Trophoblast cell (in vitro differentiated cells and primary cell): ENCODE data around the gene IP6K1.
"Not testable (repeated sequence)": the region's sequence is repeated elsewhere in the genome, so short reads cannot be mapped to it uniquely, and the experiment has no call there.

Experiments
- DNase-seq, 2 donors: peaks; one replicate each; pipeline ENCODE4 v3.0.0-alpha.2; 2016
- H2AFZ ChIP-seq: 2 replicates; pipeline ENCODE4 v1.6.1; 2013; ENCODE audit warnings: low read length, moderate library complexity, mild to moderate bottlenecking; ENCODE audit not compliant: insufficient read depth, poor library complexity
- H2AK5ac ChIP-seq: 2 replicates; pipeline ENCODE4 v1.6.1; 2013; ENCODE audit warnings: mild to moderate bottlenecking, low read length
- H2BK120ac ChIP-seq: 2 replicates; pipeline ENCODE4 v1.6.1; 2013; ENCODE audit warnings: low read length, mild to moderate bottlenecking, moderate library complexity; ENCODE audit not compliant: insufficient read depth, poor library complexity
- H2BK12ac ChIP-seq: 2 replicates; pipeline ENCODE4 v1.6.1; 2013; ENCODE audit warnings: mild to moderate bottlenecking, low read length, moderate library complexity
- H2BK5ac ChIP-seq: 2 replicates; pipeline ENCODE4 v1.6.1; 2013; ENCODE audit warnings: low read length, low read depth, moderate library complexity, mild to moderate bottlenecking; ENCODE audit not compliant: poor library complexity
- H3K14ac ChIP-seq: 2 replicates; pipeline ENCODE4 v1.6.1; 2013; ENCODE audit warnings: mild to moderate bottlenecking, low read length
- H3K18ac ChIP-seq: 2 replicates; pipeline ENCODE4 v1.6.1; 2013; ENCODE audit warnings: mild to moderate bottlenecking, low read length
- H3K23ac ChIP-seq: 2 replicates; pipeline ENCODE4 v1.6.1; 2013; ENCODE audit warnings: low read length
- H3K27ac ChIP-seq: 2 replicates; pipeline ENCODE4 v1.5.1; 2013; ENCODE audit warnings: low read depth, mild to moderate bottlenecking, inconsistent platforms, low read length, moderate library complexity
- H3K27me3 ChIP-seq: 2 replicates; pipeline ENCODE4 v1.6.1; 2013; ENCODE audit warnings: inconsistent platforms, mild to moderate bottlenecking, low read length, moderate library complexity; ENCODE audit not compliant: insufficient read depth
- H3K36me3 ChIP-seq, 2 experiments: 1 replicate in 1 of 2; 2 replicates in 1 of 2; pipeline ENCODE4 v1.6.1; 2013; ENCODE audit warnings: low read length in 2 of 2, mild to moderate bottlenecking in 2 of 2, moderate library complexity in 1 of 2; ENCODE audit not compliant: insufficient read depth in 2 of 2, control insufficient read depth in 1 of 2
- H3K4ac ChIP-seq: 2 replicates; pipeline ENCODE4 v1.6.1; 2013; ENCODE audit warnings: low read depth, mild to moderate bottlenecking, low read length, moderate library complexity
- H3K4me1 ChIP-seq, 2 experiments: 1 replicate in 1 of 2; 2 replicates in 1 of 2; pipeline ENCODE4 v1.6.1; 2013; ENCODE audit warnings: low read length in 2 of 2, mild to moderate bottlenecking in 2 of 2, moderate library complexity in 1 of 2; ENCODE audit not compliant: insufficient read depth in 2 of 2, control insufficient read depth in 1 of 2
- H3K4me2 ChIP-seq: 2 replicates; pipeline ENCODE4 v1.6.1; 2013; ENCODE audit warnings: inconsistent platforms, mild to moderate bottlenecking, low read length, moderate library complexity
- H3K4me3 ChIP-seq: 2 replicates; pipeline ENCODE4 v1.5.1; 2013; ENCODE audit warnings: mild to moderate bottlenecking, low read depth, low read length, inconsistent platforms
- H3K79me1 ChIP-seq: one replicate; pipeline ENCODE4 v1.6.1; 2013; ENCODE audit warnings: low read length
- H3K79me2 ChIP-seq: 2 replicates; pipeline ENCODE4 v1.6.1; 2013; ENCODE audit warnings: low read length, mild to moderate bottlenecking; ENCODE audit not compliant: control insufficient read depth, insufficient read depth, poor library complexity
- H3K9ac ChIP-seq: 2 replicates; pipeline ENCODE4 v1.6.1; 2013; ENCODE audit warnings: mild to moderate bottlenecking, low read length
- H3K9me3 ChIP-seq: 2 replicates; pipeline ENCODE4 v1.6.1; 2013; ENCODE audit warnings: low read depth, mild to moderate bottlenecking, control low read depth, inconsistent platforms, low read length; ENCODE audit not compliant: insufficient read depth
- H4K12ac ChIP-seq: 2 replicates; pipeline ENCODE4 v1.6.1; 2013; ENCODE audit warnings: low read depth, mild to moderate bottlenecking, low read length, moderate library complexity
- H4K8ac ChIP-seq: 2 replicates; pipeline ENCODE4 v1.6.1; 2013; ENCODE audit warnings: low read depth, mild to moderate bottlenecking, low read length, moderate library complexity
- H4K91ac ChIP-seq: one replicate; pipeline ENCODE4 v1.6.1; 2013; ENCODE audit warnings: low read depth, mild to moderate bottlenecking, low read length, moderate library complexity
- WGBS: extraction: QIAGEN DNeasy Blood & Tissue Kit; methylation state at CpG from one replicate; pipeline ENCODE4 v1.1.7; 2013; ENCODE audit warnings: missing lambda C conversion rate; ENCODE audit not compliant: insufficient read length, insufficient coverage; ENCODE audit errors: extremely low coverage; 5-methylcytosine and 5-hydroxymethylcytosine counted together

The IP6K1 gene

DNA sequence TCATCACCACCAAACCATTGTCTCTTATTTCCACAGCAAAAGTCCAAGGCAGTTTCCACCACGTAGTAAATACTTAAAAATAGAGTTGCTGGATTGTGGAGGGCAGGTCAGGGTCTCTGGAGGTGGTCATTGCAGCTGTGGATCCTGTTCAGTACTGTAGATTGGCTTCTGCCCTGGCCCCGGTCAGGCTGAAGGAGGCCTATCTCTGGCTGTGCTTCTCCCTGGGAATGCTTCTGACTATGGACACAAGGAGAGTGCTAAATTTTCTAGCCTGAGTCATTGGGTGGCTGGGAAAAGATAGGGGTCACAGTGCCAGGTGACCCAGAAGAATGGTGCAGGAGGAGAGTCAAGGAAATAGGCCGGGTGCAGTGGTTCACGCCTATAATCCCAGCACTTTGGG lies 36.3 kb downstream of the IP6K1 start:
- no peak overlapping the region for H2BK5ac ChIP-seq
- H3K4me1 ChIP-seq: peaks cover 3% of the 10 kb centered on the region in 2 experiments
- no peak overlapping the region for H3K4me3 ChIP-seq
- H3K79me2 ChIP-seq: no peaks in the 10 kb centered on the region
- no peak overlapping the region for H4K91ac ChIP-seq
- no CpG with 5 or more reads among the region's 4 CpGs for WGBS
- H3K23ac ChIP-seq: no peak overlapping the region
- no peak overlapping the region for H3K18ac ChIP-seq
- no peak overlapping the region for H3K4me2 ChIP-seq
- H3K36me3 ChIP-seq: peaks cover 7 to 11% of the 10 kb centered on the region in 2 experiments
- no peaks in the 10 kb centered on the region for H3K79me1 ChIP-seq
- peak; percentile 44 to 63 for DNase-seq
- H2BK12ac ChIP-seq: no peak overlapping the region
- no peak overlapping the region for H4K12ac ChIP-seq
- H4K8ac ChIP-seq: no peak overlapping the region
- H2BK120ac ChIP-seq: no peak overlapping the region
- H3K14ac ChIP-seq: no peak overlapping the region
- no peak overlapping the region for H3K27ac ChIP-seq
- H3K9ac ChIP-seq: no peak overlapping the region
- no peak overlapping the region for H3K4ac ChIP-seq
- no peaks in the 10 kb centered on the region for H3K9me3 ChIP-seq
- no peaks in the 10 kb centered on the region for H3K27me3 ChIP-seq
- no peak overlapping the region for H2AFZ ChIP-seq
- H2AK5ac ChIP-seq: no peak overlapping the region

- H3K4me2 ChIP-seq, H2BK5ac ChIP-seq, H2BK120ac ChIP-seq, H3K14ac ChIP-seq, H4K8ac ChIP-seq, H2AFZ ChIP-seq, H3K9me3 ChIP-seq, H3K27me3 ChIP-seq, H2BK12ac ChIP-seq, DNase-seq, H2AK5ac ChIP-seq, H3K79me1 ChIP-seq, H3K4me1 ChIP-seq, H3K23ac ChIP-seq, H3K27ac ChIP-seq, H4K91ac ChIP-seq, H3K79me2 ChIP-seq, H4K12ac ChIP-seq, H3K4me3 ChIP-seq, H3K9ac ChIP-seq: not testable (repeated sequence)
- WGBS: no CpG with 5 or more reads among the region's 5 CpGs
- Histone ChIP-seq H3K4ac (peak overlapping the region; percentile 36), H3K36me3 (peaks cover 7 to 11% of the 10 kb centered on the region in 2 experiments), H3K18ac (peak overlapping the region; percentile 59)
Measured at GRCh38 chr3:49748874-49749273, 37.5 kb downstream of the IP6K1 start.

DNA sequence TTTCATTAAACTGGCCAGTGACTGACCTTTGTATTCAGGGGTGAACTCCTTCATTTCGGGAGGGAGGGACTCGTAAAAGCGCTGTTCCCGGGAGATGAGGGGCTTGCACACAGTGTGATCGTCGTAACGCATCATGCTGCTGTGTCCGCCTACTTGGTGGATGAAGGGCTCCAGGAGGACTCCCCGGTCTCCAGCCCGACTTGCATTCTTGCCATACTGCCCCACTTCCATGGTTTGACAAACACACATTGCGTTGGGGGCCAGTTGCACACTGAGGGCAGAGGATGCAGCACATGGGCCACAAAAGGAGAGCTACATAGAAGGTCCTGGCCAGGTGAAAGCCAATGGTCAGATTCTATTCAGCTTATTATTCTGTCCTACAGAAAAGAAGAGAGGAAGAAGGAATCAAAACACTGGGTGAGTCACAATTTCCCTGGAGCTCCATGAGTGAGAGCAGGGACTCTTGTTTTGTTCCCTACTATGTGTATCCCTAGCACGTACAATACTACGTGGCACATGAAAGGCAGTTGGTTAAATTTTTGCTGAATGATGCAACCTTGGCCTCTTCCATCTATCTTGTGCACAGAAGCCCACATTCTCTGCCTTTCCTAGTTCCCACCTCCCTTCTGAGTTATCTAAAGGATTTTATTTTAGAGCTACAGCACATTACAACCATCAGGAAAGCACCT lies 38.4 kb downstream of the IP6K1 start:
- no peaks in the 10 kb centered on the region for H3K9me3 ChIP-seq
- H3K23ac ChIP-seq: no peak overlapping the region
- no CpG with 5 or more reads among the region's 13 CpGs for WGBS
- DNase-seq: peak; percentile 31 to 62
- H4K91ac ChIP-seq: no peak overlapping the region
- H3K4me2 ChIP-seq: no peak overlapping the region
- H2AK5ac ChIP-seq: no peak overlapping the region
- H4K12ac ChIP-seq: no peak overlapping the region
- H3K4me3 ChIP-seq: no peak overlapping the region
- H3K14ac ChIP-seq: no peak overlapping the region
- no peak overlapping the region for H2AFZ ChIP-seq
- H3K79me1 ChIP-seq: no peaks in the 10 kb centered on the region
- no peaks in the 10 kb centered on the region for H3K79me2 ChIP-seq
- H3K36me3 ChIP-seq: peaks cover 7 to 13% of the 10 kb centered on the region in 2 experiments
- no peak overlapping the region for H2BK12ac ChIP-seq
- peak overlapping the region; percentile 30 for H3K18ac ChIP-seq
- H3K9ac ChIP-seq: no peak overlapping the region
- H3K27me3 ChIP-seq: no peaks in the 10 kb centered on the region
- H3K27ac ChIP-seq: no peak overlapping the region
- no peak overlapping the region for H2BK120ac ChIP-seq
- no peak overlapping the region for H3K4ac ChIP-seq
- no peak overlapping the region for H2BK5ac ChIP-seq
- H4K8ac ChIP-seq: no peak overlapping the region
- H3K4me1 ChIP-seq: peaks cover 3% of the 10 kb centered on the region in 2 experiments

DNA sequence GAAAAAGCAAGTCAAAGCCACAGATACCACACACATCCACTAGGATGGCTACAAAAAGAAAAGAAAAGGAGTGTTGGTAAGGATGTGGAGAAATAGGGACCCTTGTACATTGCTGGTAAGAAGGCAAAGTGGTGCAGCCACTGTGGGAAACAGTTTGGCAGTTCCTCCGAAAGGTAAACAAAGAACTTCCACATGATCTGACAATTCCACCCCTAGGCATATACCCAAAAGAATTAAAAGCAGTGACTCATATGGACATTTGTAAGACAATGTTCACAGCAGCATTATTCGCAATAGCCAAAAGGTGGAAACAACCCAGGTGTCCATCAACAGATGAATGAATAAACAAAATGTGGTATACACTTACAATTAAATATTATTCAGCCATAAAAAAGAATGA lies 40.4 kb downstream of the IP6K1 start:
- Histone ChIP-seq H3K9me3 (no peaks in the 10 kb centered on the region), H3K79me1 (no peaks in the 10 kb centered on the region), H3K36me3 (peaks cover 7 to 15% of the 10 kb centered on the region in 2 experiments), H3K23ac (no peak overlapping the region), H2AFZ (no peak overlapping the region), H3K4me1 (peaks cover 3% of the 10 kb centered on the region in 2 experiments), H3K27ac (no peak overlapping the region), H3K4me2 (no peak overlapping the region), H3K4me3 (no peak overlapping the region), H2BK12ac (no peak overlapping the region), H3K27me3 (no peaks in the 10 kb centered on the region), H3K14ac (no peak overlapping the region), H3K9ac (no peak overlapping the region), H4K8ac (no peak overlapping the region), H4K12ac (no peak overlapping the region), H2AK5ac (no peak overlapping the region), H3K79me2 (no peaks in the 10 kb centered on the region), H3K18ac (no peak overlapping the region), H3K4ac (no peak overlapping the region), H2BK120ac (no peak overlapping the region), H2BK5ac (no peak overlapping the region), H4K91ac (no peak overlapping the region)
- WGBS: no CpG with 5 or more reads among the region's 2 CpGs
- DNase-seq: no peak
